OCI-LY7 (cell line): ENCODE results near the gene QPCTL. TPM values are rescaled to one million over a fixed set of nuclear protein-coding genes. Genes with fewer than 3 reads are reported as not detected.
A peak's percentile ranks its signal among the peaks of the same experiment; 100 is the strongest.

Experiments
- BruUV-seq: library from RNA; stranded (reverse); fragments of 400-500 nt; replicated peaks from 2 replicates; lab custom pipeline; 2021; lab: Mats Ljungman, UMichigan
- CTCF ChIA-PET: fragments of 300-600 bp; sonication (Branson Sonifier 250); formaldehyde crosslinking; loops from one replicate; lab custom pipeline; 2022; ENCODE audit warnings: antibody characterized with exemption; ENCODE audit not compliant: unreplicated experiment; lab: Charles Lee
- POLR2A ChIA-PET: fragments of 300-600 bp; sonication (Branson Sonifier 250); formaldehyde crosslinking; loops from one replicate; lab custom pipeline; 2022; ENCODE audit warnings: antibody characterized with exemption; lab: Charles Lee
- DNase-seq: peaks from one replicate; pipeline ENCODE4 v3.0.0-alpha.2; 2015; ENCODE audit warnings: low spot score
- H2AFZ ChIP-seq: fragments of 200-600 bp; sonication (generic), shearing (Covaris generic); 2 replicates; pipeline ENCODE4 v1.6.1; 2014; ENCODE audit warnings: mild to moderate bottlenecking, antibody characterized with exemption, low read length, moderate library complexity
- H3K27ac ChIP-seq: fragments of 200-600 bp; sonication (generic); 2 replicates; pipeline ENCODE4 v1.5.1; 2014; ENCODE audit warnings: mixed run types, low read depth, mild to moderate bottlenecking, moderate library complexity, low read length, inconsistent platforms; ENCODE audit not compliant: poor library complexity, severe bottlenecking
- H3K36me3 ChIP-seq: fragments of 200-600 bp; sonication (generic); 2 replicates; pipeline ENCODE4 v1.6.1; 2014; ENCODE audit warnings: mild to moderate bottlenecking, antibody characterized with exemption, low read length, moderate library complexity, mixed read lengths; ENCODE audit not compliant: insufficient read depth
- H3K4me1 ChIP-seq: fragments of 200-600 bp; sonication (generic); 2 replicates; pipeline ENCODE4 v1.5.1; 2014; ENCODE audit warnings: mild to moderate bottlenecking, low read length; ENCODE audit not compliant: insufficient read depth, poor library complexity, severe bottlenecking
- H3K4me2 ChIP-seq: fragments of 200-600 bp; sonication (generic); 2 replicates; pipeline ENCODE4 v1.6.1; 2014; ENCODE audit warnings: mild to moderate bottlenecking, low read length
- H3K4me3 ChIP-seq: fragments of 200-600 bp; sonication (generic); 2 replicates; pipeline ENCODE4 v1.5.1; 2014; ENCODE audit warnings: mild to moderate bottlenecking, low read depth, low read length; ENCODE audit not compliant: poor library complexity, severe bottlenecking
- H3K79me2 ChIP-seq: fragments of 200-600 bp; sonication (generic); 2 replicates; pipeline ENCODE4 v1.6.1; 2016; ENCODE audit warnings: low read depth, mild to moderate bottlenecking, low read length, moderate library complexity, mixed read lengths; ENCODE audit not compliant: insufficient read depth
- H3K9me2 ChIP-seq: fragments of 200-600 bp; sonication (generic); 2 replicates; pipeline ENCODE4 v1.6.1; 2016; ENCODE audit warnings: mild to moderate bottlenecking, low read length, mixed read lengths; ENCODE audit not compliant: insufficient read depth
- H3K9me3 ChIP-seq: fragments of 200-600 bp; sonication (generic); 2 replicates; pipeline ENCODE4 v1.6.1; 2014; ENCODE audit warnings: mild to moderate bottlenecking, mixed run types, low read length, mixed read lengths
- H4K20me1 ChIP-seq: fragments of 200-600 bp; sonication (generic); 2 replicates; pipeline ENCODE4 v1.6.1; 2014; ENCODE audit warnings: mild to moderate bottlenecking, antibody characterized with exemption, low read length, moderate library complexity, mixed read lengths; ENCODE audit not compliant: insufficient read depth
- CTCF ChIP-seq: fragments of 200-600 bp; sonication (generic); conservative IDR thresholded peaks from 2 replicates; pipeline ENCODE4 v1.5.1; 2014; ENCODE audit warnings: mild to moderate bottlenecking, antibody characterized with exemption, low read length, moderate library complexity, mixed read lengths
- EZH2phosphoT487 ChIP-seq: fragments of 200-600 bp; sonication (generic); IDR thresholded peaks from 2 replicates; pipeline ENCODE4 v1.6.1; 2018; ENCODE audit warnings: low read depth, borderline replicate concordance, mild to moderate bottlenecking, mixed run types, antibody characterized with exemption, low read length, moderate library complexity, mixed read lengths
- intact Hi-C: fragments of 100-400 bp; cut with micrococcal nuclease; formaldehyde crosslinking; loops from one replicate; pipeline ENCODE4 v1.10.0; 2022; ENCODE audit not compliant: unreplicated experiment
- total RNA-seq, 2 experiments: library from RNA; depleted of rRNA in 1 of 2; stranded (reverse); fragments of >200 nt in 1 of 2; shearing (Covaris generic) in 1 of 2; gene quantifications; 2 replicates each; pipeline ENCODE4 v1.2.3, GENCODE V29; 2014 to 2022

Gene QPCTL
- total RNA-seq, 2 experiments from 2014 or later, result 24.8 to 26.3 TPM

DNA sequence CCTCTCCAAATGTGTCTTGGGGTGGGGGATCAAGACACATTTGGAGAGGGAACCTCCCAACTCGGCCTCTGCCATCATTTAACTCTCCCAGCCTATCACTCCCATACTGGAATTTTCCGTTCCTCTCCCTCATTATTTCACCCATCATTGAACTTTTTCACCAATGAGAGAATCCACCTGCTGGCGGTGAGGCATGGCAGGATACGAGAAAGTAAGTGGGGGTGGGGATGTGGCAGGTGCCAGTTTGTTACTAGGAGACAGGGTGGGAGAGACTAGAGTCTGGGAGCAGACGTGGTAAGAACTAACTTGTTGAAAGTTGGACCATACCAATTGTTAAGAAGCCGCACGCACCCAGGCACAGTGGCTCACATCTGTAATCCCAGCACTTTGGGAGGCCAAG lies 17.5 kb upstream of the QPCTL start:
- ChIA-PET POLR2A (no interaction called here), CTCF (interaction anchor here (0.6 kb wide), 1 partner anchor 36 kb away, joined by 3 read pairs; no protein-coding TSS in a partner anchor)
- intact Hi-C loops, result no loop called here
- Histone ChIP-seq H2AFZ (no peak overlapping the region), H3K9me3 (no peaks in the 10 kb centered on the region), H3K79me2 (no peaks in the 10 kb centered on the region), H3K4me3 (no peak overlapping the region), H3K36me3 (no peaks in the 10 kb centered on the region), H3K9me2 (no peaks in the 10 kb centered on the region), H3K27ac (no peak overlapping the region), H3K4me1 (peaks cover 35% of the 10 kb centered on the region), H4K20me1 (no peaks in the 10 kb centered on the region), H3K4me2 (no peak overlapping the region)
- DNase-seq, result no peak
- TF ChIP-seq CTCF, result no peak
- TF ChIP-seq EZH2phosphoT487, result no peak
- BruUV-seq, result no TSS peak

GRCh38 chr19:45676851-45677263 lies 15.6 kb upstream of the QPCTL start:
- Histone ChIP-seq H4K20me1 (no peaks in the 10 kb centered on the region), H3K9me2 (no peaks in the 10 kb centered on the region), H3K36me3 (no peaks in the 10 kb centered on the region), H3K4me2 (peak overlapping the region; percentile 83), H2AFZ (peak overlapping the region; percentile 66; the same call in 1 of the 2 replicates), H3K79me2 (no peaks in the 10 kb centered on the region), H3K9me3 (no peaks in the 10 kb centered on the region), H3K4me3 (peak overlapping the region; percentile 64), H3K27ac (no peak overlapping the region), H3K4me1 (peaks cover 25% of the 10 kb centered on the region)
- CTCF ChIA-PET, result interaction anchor here (0.6 to 1.5 kb wide), 3 partner anchors 13 to 191 kb away, joined by 4 to 17 read pairs (median 10); partner anchors contain the start of genes QPCTL and SNRPD2
- no TSS peak for BruUV-seq
- no peak for TF ChIP-seq EZH2phosphoT487
- no peak for TF ChIP-seq CTCF
- DNase-seq, result peak; percentile 44
- POLR2A ChIA-PET, result interaction anchor here (0.6 to 2.0 kb wide), 3 partner anchors 7 to 36 kb away, joined by 3 to 8 read pairs (median 6); partner anchors contain the start of genes QPCTL and SNRPD2
- intact Hi-C loops, result no loop called here
